GM21717 (cell line): ENCODE data around the gene FAHD1.
"Not testable (repeated sequence)": the region's sequence is repeated elsewhere in the genome, so short reads cannot be mapped to it uniquely, and the experiment has no call there.

Experiments
- ATAC-seq: cut with Tn5 transposase; IDR thresholded peaks from one replicate; pipeline ENCODE4 v1.9.1; 2021; ENCODE audit warnings: mild to moderate bottlenecking, moderate library complexity; ENCODE audit not compliant: unreplicated experiment

The FAHD1 gene

DNA sequence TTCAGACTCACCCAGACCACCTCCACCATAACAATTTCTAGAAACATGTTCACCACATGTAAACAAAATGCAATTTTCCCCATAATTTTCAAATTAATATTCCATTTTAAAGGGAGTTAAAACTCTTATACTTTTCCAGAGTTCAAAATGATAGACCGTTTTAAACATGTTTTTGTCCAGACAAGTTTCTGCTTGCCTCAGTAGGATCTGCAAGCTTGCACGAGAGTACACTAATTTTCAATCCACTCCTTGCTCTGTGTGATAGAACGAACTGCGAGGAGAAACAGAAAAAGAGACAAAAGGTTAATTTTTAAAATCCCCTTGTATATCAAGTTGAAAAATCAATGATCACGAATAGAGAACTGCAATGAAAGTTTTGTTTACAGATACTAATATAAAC lies 7.1 kb downstream of the FAHD1 start:
- no peak for ATAC-seq

DNA sequence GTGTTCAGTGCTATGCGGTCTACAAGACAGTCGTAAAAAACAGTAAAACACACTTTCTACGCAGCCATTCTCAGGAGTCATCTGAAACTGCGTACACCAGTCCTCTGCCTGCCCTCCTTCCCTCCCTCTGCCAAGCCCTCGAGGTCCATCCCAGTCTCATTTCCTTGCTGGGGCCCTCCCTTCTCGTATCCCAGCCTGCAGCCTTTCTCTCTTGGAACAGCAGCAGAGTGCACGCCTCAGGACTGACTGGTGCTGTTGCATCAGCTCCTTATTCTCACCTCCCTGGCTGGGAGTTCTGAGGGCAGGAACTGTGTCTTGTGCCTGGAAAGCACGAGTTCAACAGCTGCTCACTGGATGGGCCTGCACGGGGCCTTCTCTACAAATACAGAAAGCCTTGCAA lies 12.5 kb downstream of the FAHD1 start:
- ATAC-seq: no peak

DNA sequence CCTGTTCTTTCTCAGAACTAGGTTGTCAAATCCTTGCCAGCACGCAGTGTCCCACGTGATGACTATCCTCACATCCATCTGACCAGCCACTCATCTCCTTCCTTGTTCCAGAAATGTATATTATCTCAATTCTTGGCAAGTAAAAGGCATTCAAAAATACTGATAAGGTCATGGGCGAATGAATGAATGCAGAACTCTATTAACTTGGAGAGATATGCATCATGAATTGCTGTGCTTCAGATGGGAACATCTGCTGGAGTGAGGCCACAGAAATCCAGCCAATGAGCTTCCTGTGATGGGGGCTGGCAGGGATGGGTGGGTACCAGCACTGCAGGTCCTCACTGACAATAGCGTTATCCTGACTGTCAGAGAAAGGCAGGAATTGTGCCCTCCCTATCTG lies 19.0 kb downstream of the FAHD1 start:
- ATAC-seq: no peak

DNA sequence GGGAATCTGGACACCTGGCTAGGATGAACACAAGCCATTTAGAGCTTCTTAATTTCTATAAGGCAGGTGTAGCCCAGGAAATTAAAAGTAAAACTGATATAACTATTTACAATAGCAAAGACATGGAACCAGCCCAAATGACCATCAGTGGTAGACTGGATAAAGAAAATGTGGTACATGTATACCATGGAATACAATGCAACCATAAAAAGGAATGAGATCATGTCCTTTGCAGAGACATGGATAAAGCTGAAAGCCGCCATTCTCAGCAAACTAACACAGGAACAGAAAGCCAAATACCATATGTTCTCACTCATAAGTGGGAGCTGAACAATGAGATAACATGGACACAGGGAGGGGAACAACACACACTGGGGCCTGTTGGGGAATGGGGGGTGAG lies 19.4 kb downstream of the FAHD1 start:
- no peak for ATAC-seq

DNA sequence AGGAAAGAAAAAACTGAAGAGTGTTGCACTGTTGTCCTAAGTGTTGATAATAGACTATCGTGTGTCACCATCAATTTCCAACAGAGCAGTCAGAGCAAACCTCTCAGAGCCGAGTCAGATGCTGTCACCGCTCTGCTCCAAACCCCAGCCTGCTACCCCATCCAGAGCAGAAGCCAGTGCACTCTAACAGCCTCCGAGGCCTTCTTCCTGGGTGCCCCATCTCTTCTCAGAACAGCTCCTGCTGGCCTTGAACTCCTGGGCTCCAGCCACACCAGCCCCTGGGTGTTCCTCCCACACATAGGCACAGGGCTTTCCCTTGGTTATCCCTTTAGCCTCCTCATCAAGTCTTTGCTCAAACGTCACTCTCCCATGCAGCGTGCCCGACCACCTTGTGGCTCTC lies 24.0 kb downstream of the FAHD1 start:
- ATAC-seq: no peak

DNA sequence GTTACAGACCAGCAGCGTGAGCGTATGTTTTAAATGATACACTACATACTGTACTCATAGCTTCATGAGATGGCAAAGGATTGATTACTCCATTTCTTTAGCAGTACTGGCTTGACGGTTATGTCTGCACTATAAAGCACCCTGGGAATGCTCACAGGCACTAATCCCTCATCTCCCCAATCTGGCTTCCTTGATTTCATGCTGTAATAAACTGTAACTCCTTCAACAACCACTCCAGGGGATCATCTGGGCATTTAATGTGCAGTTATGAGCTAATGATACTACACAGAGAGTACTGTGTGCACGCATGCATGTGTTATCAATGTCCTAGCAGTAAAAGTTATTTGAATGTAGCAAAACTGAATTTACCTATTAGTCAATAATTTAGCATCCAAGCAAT lies 24.8 kb downstream of the FAHD1 start:
- ATAC-seq: no peak

DNA sequence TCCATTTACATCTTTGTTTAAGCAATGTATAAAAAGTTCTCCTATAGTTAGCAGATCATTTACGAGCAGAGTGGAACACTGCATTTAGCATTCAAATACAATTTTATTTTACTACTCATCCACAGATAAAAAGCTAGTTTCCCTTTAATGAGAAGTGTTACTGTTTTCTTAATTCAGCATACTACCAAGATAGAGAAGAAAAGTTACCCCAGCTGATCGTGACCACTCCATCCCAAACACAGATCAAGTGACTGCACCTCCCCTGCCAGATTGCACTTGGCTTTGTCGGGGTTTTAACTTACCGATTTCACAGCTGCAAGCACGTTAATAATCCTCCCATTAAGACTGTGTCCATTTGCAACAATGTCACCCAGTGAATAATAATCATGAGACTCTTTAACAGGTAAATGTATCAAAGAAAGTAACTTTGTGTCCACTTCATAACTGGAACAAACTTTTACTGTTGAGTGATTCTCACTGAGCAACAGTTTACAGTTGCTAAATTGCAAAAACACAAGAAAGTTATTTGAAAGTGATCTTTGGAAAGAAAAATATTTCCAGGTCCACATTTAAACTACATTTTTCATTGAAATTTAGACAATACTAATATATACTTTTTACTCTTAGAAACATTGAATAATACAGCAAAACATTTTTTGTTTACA lies 30.6 kb downstream of the FAHD1 start:
- no peak for ATAC-seq

DNA sequence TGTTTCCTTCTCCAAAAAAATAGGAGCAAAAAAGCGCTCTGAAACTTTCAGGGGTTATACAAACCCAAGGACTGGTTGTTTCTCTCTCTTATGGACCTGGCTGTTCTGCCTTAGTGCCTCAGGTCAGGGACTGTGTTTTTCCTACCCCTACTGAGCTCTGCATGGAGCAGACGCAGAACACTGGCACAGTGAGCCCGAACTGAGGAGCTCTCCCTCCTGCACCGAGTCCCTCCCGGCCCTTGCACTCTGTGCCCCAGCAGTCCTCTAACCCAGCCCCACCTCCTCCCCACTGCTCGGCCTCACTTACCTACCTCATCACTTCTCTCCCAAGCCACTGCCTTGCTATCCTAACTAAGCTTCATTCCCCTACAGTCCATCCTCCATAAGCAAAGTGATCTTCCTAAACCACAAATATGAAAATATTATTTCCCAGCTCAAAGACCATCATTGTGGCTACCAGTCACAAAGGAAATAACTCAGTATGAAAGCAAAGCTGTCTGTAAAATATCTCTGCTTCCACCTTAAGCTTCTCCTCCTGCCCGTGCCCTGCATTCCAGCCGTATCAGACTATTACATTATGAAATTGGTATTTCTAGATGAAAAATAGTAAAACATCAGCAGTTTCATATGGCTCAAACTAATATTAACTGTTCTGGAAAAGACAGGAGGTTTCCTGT lies 31.3 kb downstream of the FAHD1 start:
- no peak for ATAC-seq

DNA sequence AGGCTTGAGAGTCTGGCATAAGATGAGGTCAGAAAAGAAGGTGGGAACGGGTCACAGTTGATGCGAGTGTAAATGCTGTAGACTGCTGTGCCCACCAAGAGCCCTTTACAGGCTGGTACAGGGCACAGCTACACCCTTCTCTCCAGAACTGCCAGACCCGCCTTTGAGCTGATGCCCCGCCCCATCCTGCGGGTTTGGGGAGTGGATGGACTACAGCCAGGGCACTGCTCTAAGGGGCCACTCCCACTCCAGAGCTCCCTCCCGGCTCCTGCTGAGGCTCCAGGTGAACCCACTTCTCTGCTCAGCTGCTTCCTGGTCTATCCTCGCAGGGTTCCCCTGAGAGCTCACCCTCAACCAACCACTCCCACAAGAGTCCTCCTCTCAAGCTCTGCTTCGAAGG lies 32.6 kb downstream of the FAHD1 start:
- ATAC-seq: no peak

DNA sequence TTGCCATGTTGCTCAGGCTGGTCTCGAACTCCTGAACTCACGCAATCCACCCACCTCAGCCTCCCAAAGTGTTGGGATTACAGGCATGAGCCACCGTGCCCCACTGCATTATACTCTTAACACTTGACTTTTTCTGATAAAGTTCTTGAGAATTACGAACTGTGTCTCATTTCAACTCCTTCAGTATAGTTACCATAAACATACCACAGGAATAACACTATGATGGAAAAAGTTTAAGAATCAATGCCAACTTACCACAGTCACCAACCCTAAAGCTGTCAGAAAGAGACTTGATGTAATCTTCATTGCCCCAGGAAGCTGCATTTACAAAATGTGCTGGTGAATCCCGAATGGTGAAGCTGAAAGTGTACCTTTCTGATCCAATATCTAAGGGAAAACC lies 34.7 kb downstream of the FAHD1 start:
- ATAC-seq: no peak

DNA sequence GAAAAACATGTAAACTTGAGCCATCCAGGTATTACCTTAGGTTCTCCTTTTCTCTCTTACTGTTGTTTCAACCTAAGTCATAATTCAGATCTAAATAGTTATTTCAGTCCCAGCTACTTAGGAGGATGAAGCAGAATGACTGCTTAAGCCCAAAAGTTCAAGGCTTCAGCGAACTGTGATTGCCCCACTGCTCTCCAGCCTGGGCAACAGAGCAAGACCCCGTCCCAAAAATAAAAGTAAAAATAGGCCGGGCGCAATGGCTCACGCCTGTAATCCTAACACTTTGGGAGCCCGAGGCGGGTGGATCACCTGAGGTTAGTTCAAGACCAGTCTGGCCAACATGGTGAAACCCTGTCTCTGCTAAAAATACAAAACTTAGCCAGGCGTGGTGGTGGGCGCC lies 35.4 kb downstream of the FAHD1 start:
- ATAC-seq: no peak

DNA sequence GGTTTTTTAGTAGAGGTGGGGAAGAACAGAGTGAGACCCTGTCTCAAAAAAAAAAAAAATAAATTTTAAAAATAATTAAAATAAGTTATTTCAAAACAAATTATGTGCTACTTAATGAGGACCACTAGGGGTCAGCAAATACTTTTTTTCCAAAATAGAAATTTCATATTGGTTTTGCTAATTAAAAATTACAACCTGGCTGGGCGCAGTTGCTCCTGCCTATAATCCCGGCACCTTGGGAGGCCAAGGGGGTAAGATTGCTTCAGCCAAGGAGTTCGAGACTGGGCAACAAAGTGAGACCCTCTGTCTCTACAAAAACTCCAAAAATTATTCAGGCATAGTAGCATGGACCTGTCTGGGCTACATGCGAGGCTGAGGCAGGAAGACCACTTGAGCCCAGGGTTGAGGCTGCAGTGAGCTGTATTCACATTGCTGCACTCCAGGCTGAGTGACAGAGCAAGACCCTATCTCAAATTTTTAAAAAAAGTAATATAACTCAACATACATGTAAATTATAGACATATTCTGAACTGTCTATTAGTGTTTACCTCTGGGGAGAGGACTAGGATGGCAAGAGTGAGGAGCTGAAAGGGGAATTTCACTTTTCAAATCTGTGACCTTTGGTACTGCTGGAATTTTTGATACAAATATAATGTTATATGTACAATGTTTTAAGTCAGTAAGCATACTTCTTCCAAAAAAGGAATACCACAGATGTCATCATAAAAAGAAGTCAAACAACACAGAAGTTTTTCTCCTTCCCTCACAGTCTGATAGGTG lies 36.9 kb downstream of the FAHD1 start:
- no peak for ATAC-seq

DNA sequence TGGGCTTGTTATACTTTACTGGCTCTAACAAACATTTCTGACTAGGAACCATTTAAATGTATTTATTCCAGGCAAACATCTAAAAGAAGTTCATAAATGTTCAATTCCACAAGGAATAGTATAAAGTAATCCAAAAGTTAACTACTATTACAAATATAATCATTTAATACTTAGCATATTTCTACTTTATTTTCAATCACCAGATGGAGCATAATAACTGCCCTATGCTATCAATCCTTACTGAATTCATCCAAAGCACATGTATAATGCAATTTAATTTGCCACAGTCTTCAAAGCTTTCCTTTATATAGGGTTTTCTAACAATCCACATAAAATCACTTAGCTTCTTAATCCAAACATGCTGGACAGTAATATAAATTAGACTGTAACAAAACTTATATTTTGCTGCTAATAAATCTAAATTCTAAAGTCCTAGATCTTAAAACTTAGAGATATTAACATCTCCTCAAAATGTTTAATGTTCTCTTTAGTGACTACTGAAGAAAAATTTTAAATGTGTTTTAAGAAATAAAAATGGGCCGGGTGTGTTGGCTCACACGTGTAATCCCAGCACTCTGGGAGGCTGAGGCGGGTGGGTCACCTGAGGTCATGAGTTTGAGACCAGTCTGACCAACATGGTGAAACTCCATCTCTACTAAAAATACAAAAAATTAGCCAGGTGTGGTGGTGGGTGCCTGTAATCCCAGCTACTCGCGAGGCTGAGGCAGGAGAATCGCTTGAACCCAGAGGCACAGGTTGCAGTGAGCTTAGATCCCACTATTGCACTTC lies 39.1 kb downstream of the FAHD1 start:
- ATAC-seq: no peak

DNA sequence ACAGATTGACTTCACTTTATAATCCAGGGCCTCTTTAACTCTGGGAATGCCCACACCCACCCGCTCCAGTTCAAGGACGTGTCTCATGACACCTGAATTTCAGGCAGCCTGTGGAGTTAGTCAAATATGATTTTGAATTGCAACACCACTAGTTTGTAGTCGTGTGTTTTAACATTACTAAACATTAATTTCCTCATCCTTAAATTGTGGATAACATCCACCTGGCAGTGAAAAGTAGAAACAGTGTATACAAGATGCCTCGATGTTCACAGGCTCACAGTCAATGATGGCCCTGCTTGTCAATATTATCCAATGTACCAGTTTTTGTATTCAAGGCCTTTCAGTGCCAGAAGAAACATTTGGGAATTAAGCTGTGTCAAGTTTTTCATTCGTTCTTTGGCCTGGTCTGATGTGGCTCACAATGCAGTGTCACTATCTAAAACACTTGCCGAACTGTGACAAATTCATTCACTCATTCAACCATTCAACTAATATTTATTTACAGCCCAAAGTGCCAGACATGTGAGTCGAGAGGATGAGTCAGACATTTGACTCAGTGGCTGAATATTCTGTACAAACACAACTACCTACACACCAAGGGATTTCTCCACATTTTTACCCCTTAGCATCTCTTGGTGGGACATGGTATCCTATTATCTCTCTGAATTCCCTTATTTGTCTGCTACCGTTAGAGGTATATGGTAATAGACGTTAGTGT lies 43.5 kb downstream of the FAHD1 start:
- ATAC-seq: no peak

DNA sequence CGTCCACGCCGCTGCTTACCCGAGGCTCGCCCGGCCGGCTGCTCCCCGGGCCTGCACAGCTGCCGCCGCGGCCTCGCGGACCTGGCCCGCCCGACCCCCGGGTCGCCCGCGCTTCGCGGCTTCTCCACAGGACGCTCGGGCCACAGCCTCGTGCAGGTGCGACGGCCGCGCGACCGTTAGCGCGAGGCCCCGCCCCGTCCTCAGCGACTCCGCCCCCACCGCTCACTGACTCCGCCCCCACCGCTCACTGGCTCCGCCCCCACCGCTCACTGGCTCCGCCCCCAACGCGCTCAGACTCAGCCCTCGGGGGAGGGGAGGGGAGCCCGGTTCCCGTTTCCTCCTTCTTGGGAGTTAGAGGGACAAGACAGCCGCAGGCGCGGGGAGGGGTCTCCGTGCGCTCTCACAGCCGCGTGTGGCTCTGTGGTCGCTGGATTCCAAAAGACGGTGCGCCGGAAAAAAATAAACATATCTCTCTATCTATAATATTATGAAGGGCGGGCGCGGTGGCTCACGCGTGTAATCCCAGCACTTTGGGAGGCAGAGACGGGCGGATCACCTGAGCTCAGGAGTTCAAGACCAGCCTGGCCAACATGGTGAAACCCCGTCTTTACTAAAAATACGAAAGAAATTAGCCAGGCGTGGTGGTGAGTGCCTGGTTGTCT lies 45.1 kb downstream of the FAHD1 start, which contains the start of gene MEIOB:
Gene MEIOB (minus strand): TSS at position 191 of the 662 bp plus-strand sequence. CDS start 3,989 bp downstream, outside the sequence.
- ATAC-seq: no peak

DNA sequence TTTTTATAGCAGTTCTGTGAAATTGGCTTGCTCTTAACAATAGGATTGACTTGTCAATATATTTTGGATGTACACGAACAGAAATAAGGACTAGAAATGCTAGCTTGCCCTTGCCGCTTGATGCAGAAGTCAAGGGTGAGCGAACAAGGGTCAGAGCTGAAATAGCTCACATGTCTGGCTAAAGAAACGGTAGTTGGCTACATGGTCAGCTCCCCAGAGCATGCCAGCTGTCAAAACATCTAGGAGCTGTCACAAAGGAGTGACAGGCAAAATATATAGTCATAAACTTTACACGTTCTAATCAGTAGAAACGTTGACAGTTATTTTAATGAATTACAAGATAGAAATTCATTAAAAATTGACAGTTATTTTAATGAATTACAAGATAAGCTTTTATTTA lies 47.8 kb downstream of the FAHD1 start:
- ATAC-seq: no peak

DNA sequence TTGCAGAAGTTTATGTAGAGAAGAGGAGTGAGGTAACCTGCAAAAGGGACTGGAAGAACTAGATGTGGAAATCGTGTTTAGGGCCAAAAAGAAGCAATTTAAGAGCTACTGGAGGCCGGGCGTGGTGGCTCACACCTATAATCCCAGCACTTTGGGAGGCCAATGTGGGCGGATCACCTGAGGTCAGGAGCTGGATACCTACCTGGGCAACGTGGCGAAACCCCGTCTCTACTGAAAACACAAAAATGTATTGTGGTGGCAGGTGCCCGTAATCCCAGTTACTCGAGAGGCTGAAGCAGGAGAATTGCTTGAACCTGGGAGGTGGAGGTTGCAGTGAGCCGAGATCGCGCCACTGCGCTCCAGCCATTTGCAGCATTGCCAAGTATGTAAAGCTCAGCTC lies 49.1 kb downstream of the FAHD1 start:
- not testable (repeated sequence) for ATAC-seq

DNA sequence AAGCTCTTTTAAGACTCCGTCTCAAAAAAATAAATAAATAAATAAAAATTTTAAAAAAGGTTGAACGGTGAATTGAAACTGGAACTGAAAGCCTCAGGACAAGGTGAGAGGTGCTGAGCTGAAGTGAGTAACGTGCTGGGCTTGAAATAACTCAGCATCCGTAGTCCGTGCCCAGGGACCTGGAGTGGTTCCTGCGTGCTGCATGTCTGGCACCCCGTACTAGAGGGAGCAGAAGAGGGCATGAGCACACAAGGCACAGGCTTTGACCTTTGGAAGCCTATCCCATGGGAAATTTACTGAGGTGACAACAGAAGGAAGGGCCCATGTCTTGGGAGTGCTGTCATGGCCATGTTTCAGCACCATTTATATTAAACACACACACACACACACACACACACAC lies 49.5 kb downstream of the FAHD1 start:
- no peak for ATAC-seq

DNA sequence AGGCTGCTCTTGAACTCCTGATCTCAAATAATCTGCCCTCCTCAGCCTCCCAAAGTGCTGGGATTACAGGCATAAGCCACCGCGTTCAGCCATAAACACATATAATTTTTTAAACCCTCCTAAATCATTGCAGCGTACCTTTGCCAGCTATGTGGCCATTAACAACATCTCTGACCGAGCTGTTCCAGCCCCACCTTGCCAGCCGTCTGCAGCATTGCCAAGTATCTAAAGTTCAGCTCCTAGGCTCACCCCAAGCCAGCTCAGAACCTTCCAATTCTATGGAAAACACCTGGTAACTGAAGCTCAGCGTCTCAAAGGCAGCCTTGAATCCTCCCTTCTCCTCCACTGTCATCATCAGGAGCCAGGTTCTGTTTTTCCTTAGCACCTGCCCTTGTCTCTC lies 50.1 kb downstream of the FAHD1 start:
- no peak for ATAC-seq

DNA sequence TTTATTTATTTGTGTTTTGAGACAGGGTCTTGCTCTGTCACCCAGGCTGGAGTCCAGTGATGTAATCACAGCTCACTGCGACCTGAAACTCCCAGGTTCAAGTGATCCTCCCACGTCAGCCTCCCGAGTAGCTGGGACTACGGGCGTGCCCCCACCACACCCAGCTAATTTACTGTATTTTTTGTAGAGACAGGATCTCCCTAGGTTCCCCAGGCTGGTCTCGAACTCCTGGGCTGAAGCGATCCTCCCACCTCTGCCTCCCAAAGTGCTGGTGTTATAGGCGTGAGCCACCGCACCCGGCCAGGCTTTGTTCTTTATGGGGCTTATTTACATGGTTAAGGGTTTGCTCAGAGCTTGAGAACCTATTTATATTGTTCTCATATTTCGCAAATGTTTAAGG lies 50.8 kb downstream of the FAHD1 start:
- no peak for ATAC-seq
